Activated CD4-positive, alpha-beta T cell treated with anti-CD3 and anti-CD28 coated beads, Interleukin-2, amount 50 U/mL, for 16 hours (primary cell): ENCODE results near the gene FBXL17.

ENCODE experiments used
- DNase-seq: peaks from one replicate; pipeline ENCODE4 v3.0.0-alpha.2; 2020

Gene FBXL17

DNA sequence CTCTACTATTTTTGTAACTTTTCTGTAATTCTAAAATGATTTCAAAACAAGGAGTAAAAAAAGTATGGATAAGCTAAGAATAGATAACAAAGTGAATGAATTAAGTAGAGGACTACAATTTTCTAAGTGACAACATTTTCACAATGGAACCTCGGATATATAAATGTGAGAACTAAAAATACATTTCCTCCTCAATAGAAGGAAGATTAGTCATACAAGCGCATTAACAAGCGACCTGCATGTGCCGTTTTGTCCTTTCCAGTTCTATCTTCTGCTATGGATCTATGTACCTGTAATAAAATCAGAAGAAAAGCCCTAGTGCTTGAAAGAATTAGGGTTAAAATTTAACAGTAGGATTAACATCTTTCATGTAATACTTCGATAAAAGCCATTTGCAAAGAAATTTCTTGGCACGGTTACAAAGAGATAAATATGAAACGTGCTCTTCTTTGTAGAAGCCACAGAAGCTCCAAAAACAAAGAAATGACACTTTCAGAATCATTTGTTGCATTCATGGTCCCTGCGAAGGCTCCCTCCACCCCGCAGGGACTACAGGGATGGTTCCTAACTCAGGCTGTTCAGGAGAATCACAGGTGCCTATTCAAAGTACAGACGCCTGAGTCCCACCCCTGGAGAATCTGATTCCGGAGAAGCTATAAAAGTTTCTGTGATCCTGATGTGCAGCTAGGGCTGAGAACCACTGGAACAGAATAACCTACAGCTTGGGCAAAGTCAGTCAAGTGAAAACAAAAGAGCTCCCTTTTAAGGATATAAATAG lies 494.5 kb downstream of the FBXL17 start:
- DNase-seq: no peak

DNA sequence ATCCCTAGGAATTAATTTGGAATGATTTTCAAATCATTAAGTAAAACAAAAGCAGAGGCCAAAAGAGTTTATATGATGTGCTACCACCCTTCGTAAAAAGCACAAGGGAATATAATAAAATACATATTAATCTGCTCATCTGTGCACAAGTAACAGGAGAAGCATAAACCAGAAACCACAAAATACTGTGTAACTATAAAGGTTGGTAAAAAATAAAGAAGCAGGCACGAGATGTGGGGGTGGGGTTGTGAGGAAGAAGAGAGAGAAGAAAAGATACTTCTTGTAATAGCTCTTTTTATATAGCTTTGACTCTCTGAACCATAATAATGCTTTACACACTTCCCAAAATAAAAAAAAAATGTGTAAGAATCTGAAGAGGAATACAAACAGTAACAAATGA lies 496.3 kb downstream of the FBXL17 start:
- no peak for DNase-seq

DNA sequence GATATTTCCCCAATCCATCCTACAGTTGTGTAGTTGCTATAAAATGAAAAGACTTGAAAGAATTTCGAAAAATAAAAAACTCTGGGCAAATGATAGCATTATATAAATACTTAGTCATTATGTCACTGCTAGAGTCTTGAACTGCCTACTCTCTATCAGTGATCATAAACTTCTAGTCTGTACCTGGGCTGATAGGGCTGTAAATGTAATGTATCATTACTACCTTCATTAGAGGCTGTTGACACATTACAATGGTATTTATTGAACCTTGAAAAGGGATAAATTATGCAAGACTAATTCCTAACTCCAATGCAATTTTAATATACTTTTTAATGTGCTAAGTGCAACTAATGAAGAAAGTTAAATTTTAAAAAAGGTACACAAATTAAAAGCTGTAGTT lies 497.0 kb downstream of the FBXL17 start:
- DNase-seq: no peak

DNA sequence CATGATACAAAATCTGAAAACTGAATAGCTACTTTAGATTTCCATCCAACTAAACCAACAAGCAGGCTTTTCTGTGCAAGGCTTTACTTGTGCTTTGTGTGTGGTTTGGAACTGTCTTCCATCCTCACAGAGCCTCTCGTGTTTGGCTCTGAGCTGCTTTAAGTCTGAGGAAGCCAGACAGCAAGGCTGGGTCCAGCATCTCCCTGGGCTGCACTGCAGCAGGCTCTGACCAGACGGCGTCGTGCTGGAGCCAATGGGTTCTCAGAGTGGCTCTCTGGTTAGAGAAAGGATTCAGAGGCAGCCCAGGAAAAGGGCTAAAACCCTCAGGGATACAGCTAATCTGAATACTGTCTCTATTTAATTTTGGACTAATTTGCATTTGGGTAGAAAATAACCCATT lies 503.2 kb downstream of the FBXL17 start:
- DNase-seq: no peak

DNA sequence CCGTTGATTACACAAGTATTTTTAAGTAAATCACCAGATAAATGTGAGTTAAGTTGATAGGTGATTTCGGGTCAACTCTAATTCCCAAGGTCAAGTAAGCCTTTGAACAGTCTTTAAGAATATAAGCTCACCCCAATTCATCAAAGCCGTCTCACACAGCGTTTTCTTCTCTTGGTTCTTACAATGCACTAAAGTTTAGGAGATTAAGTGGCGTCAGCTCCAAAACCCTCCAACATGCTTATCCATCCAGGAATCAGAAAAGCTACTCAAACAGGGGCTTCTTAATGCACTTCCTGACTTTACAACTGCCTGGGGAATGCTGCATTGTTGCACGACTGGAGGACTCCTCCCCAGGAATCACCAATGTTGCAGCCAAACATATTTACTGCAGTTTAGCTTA lies 505.0 kb downstream of the FBXL17 start:
- no peak for DNase-seq

DNA sequence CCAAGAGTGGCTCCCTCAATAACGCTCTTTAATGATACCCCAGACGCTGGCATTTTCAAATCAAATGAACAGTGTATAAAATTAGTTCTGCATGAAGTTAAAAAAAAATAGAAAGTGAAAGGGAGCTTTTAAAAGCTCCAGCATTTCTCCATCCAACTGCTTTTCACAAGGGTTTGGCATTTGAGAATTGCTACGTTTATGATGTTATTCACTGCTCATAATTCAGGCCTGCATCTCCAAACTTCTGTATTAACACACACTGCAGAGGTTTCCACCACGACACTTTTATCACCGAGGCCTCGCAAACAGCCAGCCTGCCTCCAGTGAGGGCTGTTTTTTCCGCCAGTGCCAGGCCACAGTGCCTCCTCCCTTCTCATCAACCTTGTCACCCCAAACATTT lies 505.6 kb downstream of the FBXL17 start:
- DNase-seq: no peak

DNA sequence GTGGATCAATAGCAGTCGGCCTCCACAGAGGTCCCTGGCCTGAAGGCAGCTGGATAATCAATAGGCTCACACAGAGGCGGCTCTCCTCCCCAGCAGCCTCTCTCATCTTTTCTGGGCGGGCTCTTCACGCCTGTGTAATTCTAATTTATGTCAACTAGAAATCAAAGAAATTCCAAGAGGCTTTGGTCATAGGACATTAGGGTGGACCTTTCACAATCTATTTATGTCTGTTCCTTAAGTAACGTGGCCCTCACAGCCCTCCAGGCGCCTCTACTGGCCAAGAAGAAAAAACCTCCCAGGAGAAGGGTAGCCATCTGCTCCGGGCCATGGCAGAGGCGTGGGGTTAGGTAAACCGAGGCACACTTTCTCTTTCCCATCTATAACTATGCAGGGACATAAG lies 506.1 kb downstream of the FBXL17 start:
- DNase-seq: no peak

DNA sequence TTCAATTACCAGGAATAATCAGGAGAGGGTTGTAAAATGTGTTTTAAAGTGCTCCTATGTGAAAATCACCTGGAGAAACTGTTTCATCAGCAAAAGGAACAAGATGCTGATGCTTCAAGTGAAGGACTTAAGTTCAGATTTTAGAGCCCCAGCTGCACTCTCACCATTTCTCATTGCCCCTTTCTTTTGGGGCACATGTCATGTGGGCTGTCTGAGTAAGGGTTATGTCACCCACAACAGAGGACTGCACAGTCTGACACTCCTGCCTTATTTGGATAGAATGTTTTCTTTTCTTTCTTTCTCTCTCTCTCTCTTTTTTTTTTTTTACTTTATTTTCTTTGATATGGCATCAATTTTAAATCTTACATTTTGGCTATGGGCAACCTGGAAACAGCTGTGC lies 507.1 kb downstream of the FBXL17 start:
- DNase-seq: no peak

DNA sequence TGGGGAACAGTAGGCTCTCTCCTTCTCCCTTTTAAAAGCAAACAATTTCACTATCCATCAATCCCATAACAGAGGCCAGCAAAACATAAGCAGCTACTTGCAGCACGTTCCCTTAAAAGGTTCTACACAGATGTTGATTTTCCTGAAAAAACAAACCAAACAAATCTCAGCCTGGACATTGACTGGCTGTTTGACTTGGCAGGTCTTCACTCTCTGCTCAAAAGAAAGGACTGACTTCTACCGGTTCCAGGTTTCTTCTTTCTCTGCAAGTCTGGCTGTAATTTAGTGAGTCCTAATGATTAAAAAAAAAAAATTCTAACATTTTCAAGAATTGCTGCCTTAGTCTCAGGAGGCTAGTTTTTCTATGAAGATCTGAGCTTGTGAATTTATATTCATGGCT lies 508.0 kb downstream of the FBXL17 start:
- DNase-seq: no peak

DNA sequence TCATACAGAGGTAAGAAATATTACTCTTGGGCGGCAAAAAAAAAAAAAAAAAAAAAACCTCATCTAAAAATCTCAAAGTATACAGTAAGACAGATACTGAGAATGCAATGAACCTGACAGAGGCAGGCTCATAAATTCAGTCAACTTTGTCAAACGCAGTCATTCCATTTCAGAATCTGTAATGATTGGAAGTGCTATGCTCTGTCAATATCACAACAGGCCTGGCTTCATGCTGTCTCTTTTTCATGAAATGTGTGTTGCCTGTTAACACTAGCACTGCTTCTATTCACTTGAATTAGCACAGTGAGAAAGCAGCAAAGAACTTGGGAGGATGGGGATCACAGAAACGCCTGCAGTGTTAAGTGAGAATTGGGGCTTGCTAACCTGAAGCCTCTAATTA lies 510.9 kb downstream of the FBXL17 start:
- no peak for DNase-seq

DNA sequence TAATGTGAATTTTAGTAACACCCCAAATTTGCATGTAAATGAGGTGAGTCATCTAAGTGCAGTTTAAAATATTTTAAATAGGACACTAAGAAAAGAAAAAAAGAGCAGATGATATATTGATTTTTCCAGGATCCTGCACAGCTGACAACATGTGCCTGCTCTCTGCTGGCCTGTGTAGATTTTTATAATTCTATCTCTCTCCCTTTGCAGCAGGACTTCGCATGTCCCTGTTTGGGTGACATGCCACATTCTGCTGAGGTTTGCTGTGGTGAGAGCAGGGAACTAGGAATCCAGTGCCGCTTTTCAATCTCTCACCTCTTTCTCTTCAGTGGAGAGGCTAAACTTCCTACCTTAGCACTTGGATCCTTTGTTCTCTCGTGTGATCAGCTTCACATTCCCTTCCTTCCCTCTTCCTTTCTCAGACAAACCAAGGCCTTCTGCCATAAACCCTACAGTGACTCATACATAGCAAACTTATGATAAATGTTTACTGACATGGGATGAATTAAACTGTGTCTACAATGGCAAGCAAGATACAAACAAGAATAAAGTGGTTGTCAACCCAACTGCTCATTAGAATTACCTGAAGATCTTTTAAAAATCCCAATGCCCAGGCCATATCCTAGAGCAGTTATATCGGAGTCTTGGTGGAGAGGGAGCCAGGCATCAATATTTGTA lies 512.3 kb downstream of the FBXL17 start:
- DNase-seq: no peak

DNA sequence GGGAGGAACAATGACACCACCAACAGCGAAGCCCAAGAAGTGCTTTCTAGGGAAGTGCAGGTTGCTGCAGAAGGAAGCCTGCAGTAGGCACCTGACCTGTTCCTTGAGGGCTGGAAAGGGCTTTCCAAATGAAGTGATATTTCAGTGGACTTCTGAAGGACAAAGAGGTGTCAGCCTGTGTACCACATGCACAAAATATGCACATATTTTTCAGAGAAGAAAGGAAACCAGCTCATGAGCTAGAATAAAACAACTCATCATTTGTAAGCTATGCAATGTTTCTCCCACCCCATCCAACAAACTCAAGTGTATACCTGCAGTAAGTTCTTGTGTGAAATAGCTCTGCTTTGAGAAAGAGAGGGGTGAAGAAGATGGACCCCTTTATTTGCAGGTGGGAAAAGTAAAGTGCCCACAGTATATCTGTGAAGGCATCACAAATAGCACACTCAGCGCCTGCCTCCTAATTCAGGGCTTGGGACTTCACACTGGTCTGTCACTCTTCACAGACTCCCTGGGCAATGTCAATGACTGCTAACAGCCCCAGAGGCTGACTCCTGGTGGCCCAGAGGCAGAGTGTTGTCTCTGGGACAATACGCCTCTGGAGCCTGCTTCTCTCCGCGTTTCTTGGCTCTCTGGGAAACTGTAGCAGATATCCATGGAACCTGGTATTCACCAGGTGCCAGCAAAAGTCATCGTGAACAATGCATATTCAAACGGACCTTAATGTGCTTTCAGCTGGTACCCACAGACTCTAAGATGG lies 513.1 kb downstream of the FBXL17 start:
- DNase-seq: no peak

DNA sequence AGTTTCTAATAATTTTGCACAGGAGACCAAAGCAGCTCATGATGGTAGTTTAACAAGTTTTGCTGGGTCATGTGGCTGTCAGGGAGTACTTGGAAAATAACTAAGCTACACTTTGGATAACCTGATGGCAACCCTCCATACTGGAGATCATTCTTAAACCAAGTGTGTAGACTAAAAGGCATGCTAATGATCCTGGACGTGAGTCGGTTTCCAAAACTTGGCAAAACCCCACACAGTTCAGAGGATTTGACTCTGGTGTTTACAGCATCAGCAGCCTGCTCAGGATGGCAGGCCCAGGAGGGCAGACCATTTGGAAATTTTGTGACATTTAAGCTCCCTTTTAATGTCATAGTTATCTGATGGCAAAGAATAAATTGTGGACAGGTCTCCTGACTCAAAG lies 514.6 kb downstream of the FBXL17 start:
- DNase-seq: no peak

DNA sequence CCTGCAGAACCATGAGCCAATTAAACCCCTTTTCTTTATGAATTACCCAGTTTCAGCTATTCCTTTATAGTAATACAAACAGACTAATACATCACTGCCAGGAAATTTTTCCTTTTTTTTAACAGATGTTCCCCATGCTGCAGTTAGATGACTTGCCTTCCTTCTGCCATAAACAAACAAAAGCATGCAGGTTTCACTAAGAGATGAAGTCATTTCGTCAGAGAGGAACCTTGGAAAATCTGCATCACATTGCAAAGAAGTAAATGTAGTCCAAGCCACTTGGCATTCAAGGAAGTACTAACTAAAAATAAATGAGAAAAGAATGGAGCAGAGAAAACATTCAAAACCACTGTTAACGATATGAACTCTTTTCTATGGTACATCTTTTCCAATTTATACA lies 517.1 kb downstream of the FBXL17 start:
- no peak for DNase-seq

DNA sequence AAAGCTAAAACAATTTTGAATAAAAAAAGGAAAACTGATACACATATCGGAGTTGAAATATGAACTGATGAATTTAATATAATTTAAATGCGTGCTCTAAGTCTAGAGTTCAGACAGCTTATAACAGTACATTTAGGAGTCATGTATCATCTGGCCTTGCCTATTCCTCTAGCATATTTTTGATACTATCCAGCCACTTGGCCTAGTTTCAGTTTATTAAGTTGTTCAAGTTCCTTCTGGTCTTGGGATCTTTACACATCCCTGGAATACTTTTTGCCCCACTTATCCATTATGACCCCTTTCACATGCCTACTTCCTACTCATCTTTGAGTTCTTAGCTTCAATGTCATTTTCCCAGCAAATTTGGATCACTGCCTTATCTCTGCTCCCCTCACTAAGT lies 518.8 kb downstream of the FBXL17 start:
- no peak for DNase-seq

DNA sequence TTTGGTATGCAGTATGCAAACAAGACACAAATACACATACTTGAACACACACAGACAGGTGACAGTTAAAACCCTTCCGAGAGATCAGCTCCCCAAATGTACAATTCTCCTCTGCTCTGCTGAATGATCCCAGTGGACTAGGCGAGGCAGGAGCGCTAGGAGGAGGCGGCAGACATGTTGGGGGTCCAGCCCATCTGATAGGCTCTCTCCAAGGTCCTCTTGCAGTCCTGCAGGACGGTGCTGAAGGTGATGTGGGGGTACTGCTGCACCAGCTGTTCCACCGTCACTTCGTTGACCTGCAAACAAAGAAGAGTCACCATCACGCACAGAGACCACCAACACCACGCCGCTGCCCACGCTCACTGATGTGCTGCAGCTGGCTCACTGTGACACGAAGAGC lies 520.3 kb downstream of the FBXL17 start:
- no peak for DNase-seq

DNA sequence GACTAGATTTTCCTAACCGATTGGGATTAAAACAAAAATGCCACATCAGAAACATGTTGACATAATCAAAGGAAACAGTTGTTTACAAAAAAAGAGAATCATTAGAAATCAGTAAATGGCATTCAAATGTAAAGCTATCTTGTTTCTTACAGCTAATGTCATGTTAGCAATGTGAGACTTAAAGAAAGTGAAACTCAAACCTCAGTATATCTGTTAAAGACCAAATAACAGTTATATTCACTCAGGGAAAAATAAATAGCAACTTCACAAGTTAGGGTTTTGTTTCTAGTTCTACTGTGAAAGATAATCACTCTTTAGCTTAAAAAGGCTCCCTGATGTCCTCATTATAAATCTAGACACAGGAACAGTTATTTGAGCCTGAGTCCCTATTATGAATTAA lies 521.9 kb downstream of the FBXL17 start:
- no peak for DNase-seq

DNA sequence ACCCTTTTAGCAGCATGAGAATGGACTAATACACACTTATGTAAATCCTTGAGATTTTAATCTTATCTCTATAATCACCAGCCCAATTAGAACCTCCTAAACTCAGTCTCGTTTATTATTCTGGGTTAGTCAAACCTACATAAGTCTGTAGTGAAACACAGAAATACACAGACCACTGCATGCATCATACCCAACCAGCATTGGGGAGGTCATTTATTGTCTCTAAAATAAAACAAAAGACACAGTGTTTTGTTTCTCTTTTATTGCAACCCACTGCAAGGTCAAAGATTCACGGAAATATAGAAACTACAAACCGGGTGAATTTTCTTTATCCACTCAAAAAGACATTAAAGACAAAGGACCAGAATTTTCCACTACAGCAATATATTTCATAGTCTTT lies 523.1 kb downstream of the FBXL17 start:
- DNase-seq: no peak

DNA sequence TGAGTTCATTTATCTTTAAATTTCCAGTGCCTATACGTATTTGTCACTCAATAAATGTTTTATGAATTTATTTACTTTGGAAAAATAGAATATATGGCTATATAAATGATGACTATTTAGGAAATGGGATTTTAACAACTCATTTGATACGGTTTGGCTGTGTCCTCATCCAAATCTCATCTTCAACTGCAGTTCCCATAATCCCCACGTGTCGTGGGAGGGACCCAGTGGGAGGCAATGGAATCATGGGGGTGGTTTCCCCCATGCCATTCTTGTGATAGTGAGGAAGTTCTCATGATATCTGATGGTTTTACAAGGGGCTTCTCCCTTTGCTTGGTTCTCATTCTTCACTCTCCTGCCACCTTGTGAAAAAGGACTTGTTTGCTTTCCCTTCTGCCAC lies 523.6 kb downstream of the FBXL17 start:
- DNase-seq: no peak

DNA sequence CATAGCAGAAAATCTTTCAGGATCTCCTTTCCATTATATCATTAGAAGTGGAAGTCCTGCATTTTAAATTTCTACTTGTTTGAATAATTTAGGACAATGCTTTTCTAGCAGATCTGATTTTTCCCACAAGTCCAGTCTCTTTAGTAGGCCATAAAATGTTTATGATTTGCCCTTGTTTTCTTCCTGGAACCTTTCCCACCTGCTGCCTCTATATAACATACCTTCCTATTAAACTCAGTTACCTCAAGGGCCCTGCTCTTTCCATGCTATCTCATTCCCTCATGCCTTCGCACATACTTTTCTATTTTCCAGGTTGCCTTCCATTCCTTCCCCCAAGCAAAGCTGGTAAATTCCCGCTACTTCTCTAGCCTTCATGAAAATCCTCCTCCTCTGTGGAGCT lies 524.1 kb downstream of the FBXL17 start:
- DNase-seq: no peak

DNA sequence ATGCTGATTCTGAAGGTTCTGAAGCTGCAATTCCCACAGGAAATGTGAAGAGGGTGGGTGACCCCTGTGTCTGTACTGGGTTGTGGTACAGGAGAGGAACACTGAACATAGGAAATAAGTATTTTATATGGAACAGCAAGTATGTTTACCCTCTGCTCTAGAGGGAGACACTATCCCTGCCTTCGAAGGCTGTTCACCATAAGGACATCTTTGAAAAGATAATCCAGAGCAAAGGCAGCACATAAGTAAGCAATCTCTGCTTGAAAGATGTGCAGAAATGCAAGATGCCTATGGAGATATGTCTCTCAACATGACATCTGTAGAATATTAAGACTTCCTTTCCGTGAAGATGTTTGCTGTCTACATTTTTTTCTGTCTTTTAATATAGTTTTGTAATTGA lies 526.7 kb downstream of the FBXL17 start:
- DNase-seq: no peak

DNA sequence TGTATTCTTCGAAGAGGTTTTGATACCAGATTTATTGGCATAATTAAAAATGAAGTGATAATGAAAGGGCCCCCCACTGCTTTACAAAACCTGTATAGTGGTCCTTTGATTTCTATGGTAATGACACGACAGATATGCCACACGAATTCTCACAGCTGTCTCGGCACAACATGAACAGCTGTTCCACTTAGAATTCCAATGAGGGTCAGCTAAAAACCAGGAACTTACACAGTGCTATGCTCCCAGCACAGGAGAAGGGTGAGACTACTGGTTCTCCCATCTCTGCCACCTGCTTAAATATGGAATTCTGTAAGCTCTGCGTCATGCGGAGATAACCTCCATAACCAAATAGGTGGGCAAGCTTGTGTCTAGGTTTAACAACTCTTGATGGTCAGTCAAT lies 528.2 kb downstream of the FBXL17 start:
- no peak for DNase-seq

DNA sequence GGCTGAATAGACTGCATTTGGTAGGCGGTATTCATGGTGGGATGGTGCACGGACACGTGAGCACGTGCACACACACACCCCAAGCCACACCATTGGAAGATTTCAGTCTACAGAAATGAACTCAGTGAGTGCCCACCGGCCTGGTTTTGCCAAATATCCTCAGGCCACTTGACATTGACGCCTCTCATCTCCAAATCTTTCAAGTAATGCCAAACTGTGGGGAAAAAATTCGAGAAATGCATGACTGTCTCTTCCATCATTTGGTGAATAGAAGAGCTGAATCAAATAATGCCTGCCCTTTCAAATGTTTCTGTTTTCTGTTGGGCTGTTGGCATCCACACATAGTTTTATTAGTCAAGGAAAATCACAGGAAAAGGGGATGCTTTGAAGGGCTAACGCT lies 528.9 kb downstream of the FBXL17 start:
- DNase-seq: no peak

DNA sequence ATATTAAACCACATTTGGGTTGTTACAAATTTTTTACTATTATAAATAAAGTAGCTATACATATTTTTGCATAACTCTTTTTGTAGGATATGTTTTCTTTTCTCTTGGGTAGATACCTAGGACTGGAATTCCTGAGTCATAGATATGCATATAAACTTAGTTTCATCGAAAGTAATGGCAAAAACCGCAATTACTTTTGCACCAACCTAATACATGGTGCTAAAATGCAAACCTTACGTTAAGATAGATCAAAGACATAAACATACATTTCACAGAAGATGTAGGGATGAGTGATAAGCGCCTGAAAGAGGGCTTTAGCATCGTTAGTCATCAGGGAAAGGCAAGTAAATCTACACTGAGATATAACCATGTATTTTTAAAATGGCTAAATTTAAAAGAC lies 532.8 kb downstream of the FBXL17 start:
- no peak for DNase-seq
